Subcutaneous adipose tissue (tissue), 4 donors: ENCODE measurements around the gene PCDHB1. TPM values are rescaled to one million over a fixed set of nuclear protein-coding genes. Genes with fewer than 3 reads are reported as not detected.

Experiments used
- total RNA-seq, 4 donors: library from RNA; depleted of rRNA; stranded (reverse); fragments of >200 nt; gene quantifications; one replicate each; pipeline ENCODE4 v1.1.0, GENCODE V29; 2016
- TF ChIP-seq, protein P1 (sequence below): fragments of 450-650 bp; IDR thresholded peaks from one replicate; pipeline ENCODE4 v1.5.1; 2016; ENCODE audit warnings: low read depth, mild to moderate bottlenecking, control low read depth, antibody characterized with exemption, moderate library complexity

The PCDHB1 gene
- total RNA-seq, 4 donors from 2014 or later, result not detected

- TF ChIP-seq, protein P1, sequence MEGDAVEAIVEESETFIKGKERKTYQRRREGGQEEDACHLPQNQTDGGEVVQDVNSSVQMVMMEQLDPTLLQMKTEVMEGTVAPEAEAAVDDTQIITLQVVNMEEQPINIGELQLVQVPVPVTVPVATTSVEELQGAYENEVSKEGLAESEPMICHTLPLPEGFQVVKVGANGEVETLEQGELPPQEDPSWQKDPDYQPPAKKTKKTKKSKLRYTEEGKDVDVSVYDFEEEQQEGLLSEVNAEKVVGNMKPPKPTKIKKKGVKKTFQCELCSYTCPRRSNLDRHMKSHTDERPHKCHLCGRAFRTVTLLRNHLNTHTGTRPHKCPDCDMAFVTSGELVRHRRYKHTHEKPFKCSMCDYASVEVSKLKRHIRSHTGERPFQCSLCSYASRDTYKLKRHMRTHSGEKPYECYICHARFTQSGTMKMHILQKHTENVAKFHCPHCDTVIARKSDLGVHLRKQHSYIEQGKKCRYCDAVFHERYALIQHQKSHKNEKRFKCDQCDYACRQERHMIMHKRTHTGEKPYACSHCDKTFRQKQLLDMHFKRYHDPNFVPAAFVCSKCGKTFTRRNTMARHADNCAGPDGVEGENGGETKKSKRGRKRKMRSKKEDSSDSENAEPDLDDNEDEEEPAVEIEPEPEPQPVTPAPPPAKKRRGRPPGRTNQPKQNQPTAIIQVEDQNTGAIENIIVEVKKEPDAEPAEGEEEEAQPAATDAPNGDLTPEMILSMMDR, result no peak
Observed at GRCh38 chr5:141039517-141039916, 11.7 kb upstream of the PCDHB1 start.

DNA sequence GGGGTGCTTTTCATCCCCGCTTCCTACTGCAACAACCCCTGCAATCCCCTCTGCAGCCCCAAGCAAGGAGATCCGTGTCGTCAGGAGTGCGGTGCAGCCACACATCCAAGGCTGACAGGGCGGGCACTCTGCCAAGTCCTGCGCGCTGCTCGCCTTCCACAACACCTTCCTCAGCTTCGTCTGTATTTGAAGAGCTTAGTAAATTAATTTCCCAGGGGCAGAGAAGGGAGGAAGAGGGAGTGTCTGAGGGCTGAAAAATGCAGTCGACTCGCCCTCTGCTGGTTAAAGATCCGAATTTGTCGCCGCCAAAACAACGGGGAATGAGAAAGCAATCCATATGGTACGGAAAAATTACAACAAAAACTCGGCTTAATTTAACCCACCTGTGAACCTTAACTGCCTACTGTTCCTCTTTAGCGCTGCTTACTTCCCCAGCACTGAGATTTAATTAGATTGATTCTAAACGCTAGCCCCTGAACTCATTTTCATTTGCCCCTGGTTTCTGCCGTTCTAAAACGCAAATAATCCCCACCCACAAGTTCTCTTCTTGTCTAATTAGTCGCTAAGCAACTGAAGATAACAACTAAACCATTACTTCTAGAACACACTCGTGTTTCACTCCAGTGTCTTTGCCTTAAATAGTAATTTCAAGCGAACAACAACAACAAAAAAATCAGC lies 10.9 kb upstream of the PCDHB1 start:
- TF ChIP-seq, protein P1, result no peak

- TF ChIP-seq, protein P1, result no peak
Observed at GRCh38 chr5:141040771-141041426, 10.3 kb upstream of the PCDHB1 start.

DNA sequence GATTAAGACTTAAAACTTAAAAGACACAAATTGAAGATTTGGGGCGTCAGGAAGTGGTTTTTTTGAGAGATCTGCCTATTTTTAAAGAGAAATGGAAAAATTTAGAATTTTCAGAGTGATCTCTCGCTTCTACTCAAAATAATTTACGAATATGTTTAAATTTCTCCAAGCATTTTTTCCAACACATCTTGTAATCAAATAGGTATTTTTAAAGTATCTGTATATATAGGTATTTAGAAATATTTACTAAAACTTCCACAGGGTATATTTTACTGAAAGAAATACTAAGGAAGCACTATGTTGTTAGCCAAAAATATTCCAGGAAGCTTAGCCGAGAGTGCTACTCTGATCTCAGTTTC lies 9.8 kb upstream of the PCDHB1 start:
- TF ChIP-seq, protein P1, result no peak

DNA sequence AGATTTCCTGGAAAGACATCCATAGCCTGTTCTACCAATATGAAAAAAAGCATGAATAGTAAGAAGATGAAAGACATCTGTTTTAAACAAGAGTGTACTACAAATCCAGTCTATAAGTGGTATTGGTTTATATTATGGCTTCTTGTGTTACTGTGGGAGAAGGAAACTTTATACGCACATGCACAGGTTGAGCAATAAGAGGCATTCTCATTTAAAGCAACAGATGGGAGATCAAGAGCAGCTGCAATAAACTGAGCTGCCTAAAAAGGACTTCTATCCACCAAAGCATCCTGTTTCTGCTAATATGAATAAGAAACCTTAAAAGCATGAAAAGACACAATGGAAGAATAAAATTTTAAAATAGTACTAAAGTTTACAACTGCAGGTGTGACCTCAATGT lies 8.6 kb upstream of the PCDHB1 start:
- TF ChIP-seq, protein P1, result no peak

DNA sequence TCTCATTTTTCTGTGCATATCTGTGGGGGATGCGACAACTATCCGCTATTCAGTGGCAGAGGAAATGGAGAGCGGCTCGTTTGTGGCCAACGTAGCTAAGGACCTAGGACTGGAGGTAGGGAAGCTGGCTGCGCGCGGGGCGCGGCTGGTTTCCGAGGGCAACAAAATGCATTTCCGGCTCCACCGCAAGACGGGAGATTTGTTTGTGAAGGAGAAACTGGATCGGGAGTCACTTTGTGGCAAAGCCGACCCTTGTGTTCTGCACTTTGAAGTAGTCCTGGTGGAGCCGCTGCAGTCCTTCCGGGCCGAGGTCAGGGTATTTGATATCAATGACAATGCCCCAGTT lies 320 bp downstream of the PCDHB1 start:
- TF ChIP-seq, protein P1, result no peak

DNA sequence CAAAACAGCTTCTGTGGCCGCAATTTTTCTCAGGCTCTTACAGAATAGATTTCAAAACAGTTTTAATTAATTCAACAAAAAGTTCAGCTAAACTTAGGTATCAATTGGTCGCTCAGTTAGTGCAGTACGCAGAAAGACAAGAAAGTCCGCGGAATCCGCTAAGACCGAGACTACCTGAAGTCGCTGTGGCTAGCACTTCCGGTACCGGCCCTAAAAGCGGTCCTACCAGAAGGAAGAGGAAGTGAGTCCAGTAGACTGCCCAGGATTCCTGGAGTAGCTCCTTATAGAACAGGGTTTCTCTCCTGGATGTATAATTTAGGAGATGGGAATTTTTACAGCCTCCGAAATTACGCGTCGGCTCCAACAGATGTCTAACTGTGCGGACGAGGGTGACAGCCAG lies 26.7 kb downstream of the PCDHB1 start:
- TF ChIP-seq, protein P1, result no peak
